ENCODE results near the gene PHF8.

PHF8 gene

GRCh38 chrX:53926030-53926429, 118.2 kb downstream of the PHF8 start:
- no peak for DNase-seq (ENCODE audit: low spot score)
- TF ChIP-seq CTCF (IDR thresholded peaks at IDR 0.05; ENCODE audit: extremely low read depth, missing control alignments): no peak

GRCh38 chrX:53918702-53919101, 125.6 kb downstream of the PHF8 start:
- DNase-seq (ENCODE audit: low spot score): no peak
- no peak for TF ChIP-seq CTCF (IDR thresholded peaks at IDR 0.05; ENCODE audit: extremely low read depth, missing control alignments)

DNA sequence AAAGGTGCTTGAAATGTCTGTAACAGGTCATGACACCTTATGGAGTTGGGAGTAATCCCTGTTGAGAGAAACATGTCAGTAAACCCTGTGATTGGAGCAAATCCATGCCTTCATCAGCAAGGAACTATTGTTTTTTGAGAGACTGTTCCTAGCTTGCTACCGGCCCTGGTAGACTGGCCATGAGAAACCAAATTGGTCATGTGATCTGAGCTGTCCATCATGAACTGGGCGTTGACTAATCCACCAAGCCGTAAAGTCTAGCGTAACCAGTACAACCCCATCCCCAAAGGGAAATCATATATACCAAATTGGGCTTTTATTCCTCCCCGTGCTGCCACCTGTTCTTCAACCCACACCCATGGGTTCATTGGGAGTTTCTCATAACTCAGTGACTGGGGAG, 143.7 kb downstream of the PHF8 start:
- no peak for DNase-seq (ENCODE audit: low spot score)
- no peak for TF ChIP-seq CTCF (IDR thresholded peaks at IDR 0.05; ENCODE audit: extremely low read depth, missing control alignments)

DNA sequence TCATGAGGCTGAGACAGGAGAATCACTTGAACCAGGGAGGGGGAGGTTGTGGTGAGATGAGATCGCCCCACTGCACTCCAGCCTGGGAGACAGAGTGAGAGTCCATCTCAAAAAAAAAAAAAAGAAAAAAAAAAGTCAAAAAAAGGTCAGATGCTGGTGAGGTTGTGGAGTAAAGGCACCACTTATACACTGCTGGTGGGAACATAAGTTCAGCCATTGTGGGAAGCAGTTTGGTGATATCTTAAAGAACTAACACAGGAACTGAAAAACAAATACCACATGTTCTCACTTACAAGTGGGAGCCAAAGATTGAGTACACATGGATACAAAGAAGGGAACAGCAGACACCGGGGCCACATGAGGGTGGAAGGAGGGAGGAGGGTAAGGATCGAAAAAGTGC, 149.0 kb downstream of the PHF8 start:
- no peak for DNase-seq (ENCODE audit: low spot score)
- no peak for TF ChIP-seq CTCF (IDR thresholded peaks at IDR 0.05; ENCODE audit: extremely low read depth, missing control alignments)

Data from GM20000 (cell line).